ENCODE results near the gene SCUBE1. TPM values are rescaled to one million over a fixed set of nuclear protein-coding genes. Genes with fewer than 3 reads are reported as not detected.

The SCUBE1 gene
- total RNA-seq, 3 donors from 2014 or later = 0.48 to 0.98 (median 0.88) TPM

DNA sequence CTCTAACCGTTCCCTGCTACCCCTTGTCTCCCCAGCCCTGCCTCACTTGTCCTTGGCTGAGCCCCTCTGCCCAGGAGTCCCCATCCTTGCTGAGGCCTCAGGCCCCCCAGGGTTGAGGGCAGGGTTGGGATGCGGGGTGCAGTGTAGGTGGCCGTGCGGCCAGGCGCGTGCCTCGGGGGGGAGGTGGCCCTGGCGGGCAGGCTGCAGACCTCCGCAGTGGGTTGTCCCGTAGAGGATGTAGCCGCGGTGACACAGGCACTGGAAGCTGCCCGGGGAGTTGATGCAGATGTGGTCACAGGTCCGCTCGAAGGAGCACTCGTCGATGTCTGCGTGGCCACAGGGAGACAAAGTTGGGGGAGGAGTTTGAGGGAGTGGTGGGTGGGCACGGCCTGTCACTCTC is 114.3 kb downstream of the SCUBE1 start:
- Histone ChIP-seq H3K36me3 (no peaks in the 10 kb centered on the region), H3K4me3 (no peak overlapping the region), H3K9me3 (no peaks in the 10 kb centered on the region), H3K27ac (no peak overlapping the region), H3K4me1 (peaks cover 0 to 4% of the 10 kb centered on the region in 2 donors), H3K27me3 (no peaks in the 10 kb centered on the region)
- no peak for TF ChIP-seq CTCF (IDR thresholded peaks at IDR 0.05)
- no peak for TF ChIP-seq POLR2A (IDR thresholded peaks at IDR 0.05)
- no peak for TF ChIP-seq POLR2AphosphoS5 (IDR thresholded peaks at IDR 0.05)
- intact Hi-C loops (cut with DNase I; ENCODE audit: low total_unique reads) = no loop called here
- DNase-seq (ENCODE audit: low spot score in 2 of 2) = no peak

- DNase-seq (ENCODE audit: low spot score in 2 of 2) = no peak
- Histone ChIP-seq H3K4me3 (no peak overlapping the region), H3K36me3 (no peaks in the 10 kb centered on the region), H3K9me3 (no peaks in the 10 kb centered on the region), H3K27me3 (no peaks in the 10 kb centered on the region), H3K27ac (no peak overlapping the region), H3K4me1 (peaks cover 0 to 4% of the 10 kb centered on the region in 2 donors)
- no peak for TF ChIP-seq CTCF (IDR thresholded peaks at IDR 0.05)
- no peak for TF ChIP-seq POLR2A (IDR thresholded peaks at IDR 0.05)
- no peak for TF ChIP-seq POLR2AphosphoS5 (IDR thresholded peaks at IDR 0.05)
- intact Hi-C loops (cut with DNase I; ENCODE audit: low total_unique reads) = no loop called here
These were observed 114.8 kb downstream of the SCUBE1 start for GRCh38 chr22:43228330-43228729.

DNA sequence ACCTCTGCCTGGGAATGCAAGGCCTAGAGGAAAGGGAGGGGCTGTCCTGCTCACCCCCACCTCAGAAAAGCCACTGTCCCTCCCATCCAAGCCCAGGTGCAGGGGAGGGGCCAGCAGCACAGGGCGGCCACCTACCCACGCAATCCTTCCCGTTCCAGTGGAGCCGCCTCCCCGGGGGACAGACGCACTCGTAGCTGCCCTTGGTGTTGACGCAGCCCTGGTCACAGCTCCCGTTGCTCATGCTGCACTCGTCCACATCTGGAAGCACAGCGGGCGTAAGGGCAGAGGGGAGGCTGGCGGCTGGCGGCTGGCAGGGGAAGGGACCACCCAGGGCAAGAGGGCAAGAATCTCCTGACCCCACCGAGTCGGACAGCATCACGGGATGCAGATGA is 115.9 kb downstream of the SCUBE1 start:
- H3K27me3 ChIP-seq = no peaks in the 10 kb centered on the region
- no peak for DNase-seq (ENCODE audit: low spot score in 2 of 2)
- intact Hi-C loops (cut with DNase I; ENCODE audit: low total_unique reads) = no loop called here
- no peaks in the 10 kb centered on the region for H3K9me3 ChIP-seq
- H3K4me1 ChIP-seq = peaks cover 6 to 9% of the 10 kb centered on the region in 2 donors
- no peak for TF ChIP-seq POLR2A (IDR thresholded peaks at IDR 0.05)
- TF ChIP-seq POLR2AphosphoS5 (IDR thresholded peaks at IDR 0.05) = no peak
- no peak for TF ChIP-seq CTCF (IDR thresholded peaks at IDR 0.05)
- peak overlapping the region in 1 of 3 donors; percentile 22 for H3K4me3 ChIP-seq
- H3K27ac ChIP-seq = peak overlapping the region in 1 of 2 donors; percentile 40
- no peaks in the 10 kb centered on the region for H3K36me3 ChIP-seq

DNA sequence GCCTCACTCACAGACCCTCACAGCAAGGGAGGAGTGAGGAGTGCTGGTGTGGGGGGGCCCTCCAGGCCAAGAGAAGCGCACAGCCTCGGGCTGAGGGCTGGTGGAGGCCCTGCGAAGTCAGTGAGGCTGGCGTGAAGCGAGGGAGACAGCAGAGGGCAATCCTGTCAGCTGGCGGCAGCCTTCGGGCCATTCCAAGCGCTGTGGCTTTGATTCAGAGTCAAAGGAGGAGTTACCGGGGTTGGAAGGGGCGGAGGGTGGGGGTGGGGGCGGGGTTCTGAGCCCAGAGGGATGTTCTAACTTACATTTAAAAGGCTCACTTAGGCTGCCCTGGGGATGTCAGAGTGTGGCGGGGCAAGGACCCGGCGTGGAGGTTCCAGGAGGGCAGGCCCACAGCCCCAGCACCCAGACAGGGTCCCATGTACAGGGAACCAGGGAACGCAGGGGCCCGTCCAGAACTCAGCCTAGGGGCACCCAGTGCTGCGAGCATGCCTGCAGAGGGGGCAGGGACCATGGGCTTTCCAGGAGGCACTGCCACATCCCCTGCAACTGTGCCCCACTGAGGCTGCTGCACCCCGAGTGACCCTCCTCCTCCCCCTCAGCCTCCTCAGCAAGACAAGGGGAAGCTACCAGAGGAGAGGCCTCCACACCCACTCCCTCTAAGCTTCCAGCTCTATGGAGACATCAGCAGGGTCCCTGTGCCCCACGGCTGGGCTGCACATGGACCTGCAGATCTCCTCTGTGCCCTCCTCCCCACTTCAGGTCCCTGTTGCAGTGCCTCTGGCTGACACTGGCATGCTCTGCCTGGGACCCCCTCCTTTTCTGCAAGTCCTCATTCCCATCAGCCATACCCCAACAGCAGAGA is 116.6 kb downstream of the SCUBE1 start:
- no peak for DNase-seq (ENCODE audit: low spot score in 2 of 2)
- peaks cover 6 to 9% of the 10 kb centered on the region in 2 donors for H3K4me1 ChIP-seq
- H3K9me3 ChIP-seq = no peaks in the 10 kb centered on the region
- H3K27ac ChIP-seq = peak overlapping the region in 1 of 2 donors; percentile 40
- no peaks in the 10 kb centered on the region for H3K36me3 ChIP-seq
- no peak for TF ChIP-seq POLR2A (IDR thresholded peaks at IDR 0.05)
- no peak for TF ChIP-seq POLR2AphosphoS5 (IDR thresholded peaks at IDR 0.05)
- TF ChIP-seq CTCF (IDR thresholded peaks at IDR 0.05) = no peak
- no peaks in the 10 kb centered on the region for H3K27me3 ChIP-seq
- H3K4me3 ChIP-seq = peak overlapping the region in 1 of 3 donors; percentile 22
- intact Hi-C loops (cut with DNase I; ENCODE audit: low total_unique reads) = no loop called here

DNA sequence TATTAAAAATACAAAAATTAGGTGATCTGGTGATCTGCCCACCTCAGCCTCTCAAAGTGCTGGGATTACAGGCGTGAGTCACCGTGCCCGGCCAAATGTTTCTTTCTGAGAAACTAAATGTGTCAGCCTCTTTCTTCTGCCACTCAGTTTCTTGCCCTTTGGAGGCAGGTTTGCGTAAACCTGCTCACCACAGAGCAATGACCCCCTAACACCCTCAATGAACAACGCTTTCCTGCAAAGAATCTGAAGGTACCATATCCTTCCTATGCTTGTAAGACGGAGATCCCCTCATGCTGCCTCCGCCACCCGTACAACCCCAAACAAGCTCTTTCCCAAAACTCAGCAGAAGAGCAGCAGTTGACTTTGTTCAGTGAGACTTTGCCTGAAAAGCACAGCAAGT is 117.6 kb downstream of the SCUBE1 start:
- no peak for DNase-seq (ENCODE audit: low spot score in 2 of 2)
- H3K4me3 ChIP-seq = no peak overlapping the region
- no peaks in the 10 kb centered on the region for H3K36me3 ChIP-seq
- no peaks in the 10 kb centered on the region for H3K9me3 ChIP-seq
- H3K27me3 ChIP-seq = no peaks in the 10 kb centered on the region
- intact Hi-C loops (cut with DNase I; ENCODE audit: low total_unique reads) = no loop called here
- TF ChIP-seq POLR2AphosphoS5 (IDR thresholded peaks at IDR 0.05) (no peak), CTCF (IDR thresholded peaks at IDR 0.05) (no peak), POLR2A (IDR thresholded peaks at IDR 0.05) (no peak)
- peaks cover 6 to 9% of the 10 kb centered on the region in 2 donors for H3K4me1 ChIP-seq
- H3K27ac ChIP-seq = peak overlapping the region in 1 of 2 donors; percentile 40
